ENCODE data around the gene DPP9. TPM values are rescaled to one million over a fixed set of nuclear protein-coding genes. Genes with fewer than 3 reads are reported as not detected.

DPP9 gene
- total and polyA plus RNA-seq, 2 of the 8 experiments (the other 6 are each of a cell fraction or from before 2014, with no cell fraction given): 11.6 to 40.7 TPM

GRCh38 chr19:4715529-4716221, 8.0 kb downstream of the DPP9 start:
- 0 out of 2 replicates have a peak overlapping the region, but pooled peaks have one; percentile 2 for H4K8ac ChIP-seq (ENCODE audit: extremely low read depth, insufficient read depth, low read length)
- no peak overlapping the region for H2AFZ ChIP-seq (ENCODE audit: low read length)
- no peak for DNase-seq (ENCODE audit: low read depth in 1 of 2, low spot score in 2 of 2)
- peaks cover 9 to 47% (median 35%) of the 10 kb centered on the region in 4 experiments; a peak in 5 of 8 replicates for H3K36me3 ChIP-seq (ENCODE audit: control insufficient read depth in 2 of 4, insufficient read depth in 4 of 4, low read length in 3 of 4)
- H3K27me3 ChIP-seq (replicated peaks in 1 of 4; ENCODE audit: control insufficient read depth in 3 of 4, extremely low read depth in 1 of 4, insufficient read depth in 3 of 4, low read length in 3 of 4): no peaks in the 10 kb centered on the region
- no peak overlapping the region for H3K9ac ChIP-seq (replicated peaks in 1 of 4; ENCODE audit: extremely low read depth in 1 of 4, low read depth in 3 of 4, low read length in 3 of 4)
- H3K4ac ChIP-seq (replicated peaks; ENCODE audit: insufficient read length, low read depth, low read length): no peak overlapping the region
- H3K23me2 ChIP-seq (ENCODE audit: low read depth, low read length): no peaks in the 10 kb centered on the region
- no peaks in the 10 kb centered on the region for H3K9me3 ChIP-seq (ENCODE audit: insufficient read depth in 2 of 2, low read depth in 1 of 2, low read length in 1 of 2)
- no peaks in the 10 kb centered on the region for H3K4me1 ChIP-seq (replicated peaks in 1 of 4; ENCODE audit: control insufficient read depth in 3 of 4, insufficient read depth in 4 of 4, low read length in 3 of 4)
- no peaks in the 10 kb centered on the region for H3K79me2 ChIP-seq (ENCODE audit: control insufficient read depth in 1 of 2, insufficient read depth in 2 of 2, low read length in 2 of 2)
- no peak overlapping the region for H2BK5ac ChIP-seq (ENCODE audit: low read depth, low read length)
- FAIRE-seq: no peak
- H3K23ac ChIP-seq (ENCODE audit: insufficient read length): no peak overlapping the region
- no peak overlapping the region for H2BK120ac ChIP-seq (replicated peaks; ENCODE audit: low read depth, low read length)
- TF ChIP-seq POU5F1 (IDR thresholded peaks at IDR 0.05; ENCODE audit: low read depth, low read length) (no peak), SP1 (IDR thresholded peaks at IDR 0.05; ENCODE audit: low read depth, low read length) (no peak), USF2 (IDR thresholded peaks at IDR 0.05; ENCODE audit: low read length) (no peak), JUN (IDR thresholded peaks at IDR 0.05; ENCODE audit: low read depth, low read length) (no peak), BRCA1 (IDR thresholded peaks at IDR 0.05; ENCODE audit: low read depth, low read length) (no peak), EGR1 (IDR thresholded peaks at IDR 0.05; ENCODE audit: borderline replicate concordance, low read depth, low read length) (no peak), YY1 (IDR thresholded peaks at IDR 0.05; ENCODE audit: low read depth, low read length) (no peak), SP4 (IDR thresholded peaks at IDR 0.05; ENCODE audit: low read length) (no peak), KDM4A (IDR thresholded peaks at IDR 0.05; ENCODE audit: low read depth, low read length, severe bottlenecking) (no peak)
- H3K4me2 ChIP-seq (ENCODE audit: insufficient read depth in 1 of 2, low read depth in 2 of 2, low read length in 2 of 2): no peak overlapping the region
- H2BK12ac ChIP-seq (ENCODE audit: low read depth, low read length): no peak overlapping the region
- no peak overlapping the region for H2AK5ac ChIP-seq (ENCODE audit: low read depth, low read length)
- POLR2A ChIA-PET (ENCODE audit: partially characterized antibody): interaction anchor here (0.6 kb wide), 1 partner anchor 280 kb away, joined by 3 read pairs; no protein-coding TSS in a partner anchor
- H2BK20ac ChIP-seq (ENCODE audit: low read length): no peak overlapping the region
- WGBS, 2 experiments (ENCODE audit: extremely low coverage in 1 of 2, insufficient coverage in 1 of 2, insufficient read length in 1 of 2, insufficient replicate concordance in 2 of 2, low coverage in 1 of 2, low lambda C conversion rate in 2 of 2, missing lambda C conversion rate in 1 of 2): 95% methylated on average over 28 of the region's 28 CpGs; no CpG with 5 or more reads in 1 of the 2 experiments
- CTCF ChIA-PET (ENCODE audit: partially characterized antibody): no interaction called here
- no peak overlapping the region for H3K14ac ChIP-seq (ENCODE audit: insufficient read length)
- H3K56ac ChIP-seq (replicated peaks; ENCODE audit: insufficient read length, low read depth, low read length): no peak overlapping the region
- H3K18ac ChIP-seq (ENCODE audit: extremely low read depth, low read length): no peak overlapping the region
- H3K27ac ChIP-seq (ENCODE audit: low read depth, low read length): no peak overlapping the region
- H4K20me1 ChIP-seq (replicated peaks in 1 of 2; ENCODE audit: control insufficient read depth in 1 of 2, insufficient read depth in 2 of 2, low read length in 2 of 2): peaks cover 5 to 21% of the 10 kb centered on the region in 2 experiments
- no peak overlapping the region for H3K4me3 ChIP-seq (ENCODE audit: extremely low read depth in 1 of 4, insufficient read depth in 2 of 4, low read depth in 3 of 4, low read length in 4 of 4)
- no peak overlapping the region for H2BK15ac ChIP-seq (ENCODE audit: low read length)
- peaks cover 2% of the 10 kb centered on the region; the same call in 1 of the 2 replicates for H3K79me1 ChIP-seq (ENCODE audit: low read depth, low read length)
- no peak overlapping the region for H4K91ac ChIP-seq (replicated peaks; ENCODE audit: insufficient read length, low read length)
- H4K5ac ChIP-seq (ENCODE audit: insufficient read length, low read depth, low read length): no peak overlapping the region
